Prostate gland (tissue), 2 donors: Measurements from ENCODE around the gene TTL. TPM values are rescaled to one million over a fixed set of nuclear protein-coding genes. Genes with fewer than 3 reads are reported as not detected.

Experiments
- DNase-seq: peaks from one replicate; pipeline ENCODE4 v3.0.0-alpha.2; 2019; ENCODE audit warnings: low spot score
- H3K27ac ChIP-seq, 2 donors: fragments of 200-600 bp; sonication (generic); 2 replicates each; pipeline ENCODE4 v1.5.1; 2017 to 2019
- H3K27me3 ChIP-seq: fragments of 200-600 bp; sonication (generic); replicated peaks from 2 replicates; pipeline ENCODE4 v1.5.1; 2019; ENCODE audit not compliant: insufficient read depth
- H3K36me3 ChIP-seq, 2 donors: fragments of 200-600 bp; sonication (generic); 1 replicate in 1 of 2; 2 replicates in 1 of 2; pipeline versions ENCODE4 v1.5.1 to v1.8.1; 2017 to 2019
- H3K4me1 ChIP-seq: fragments of 200-600 bp; sonication (generic); replicated peaks from 2 replicates; pipeline ENCODE4 v1.5.1; 2019
- H3K4me3 ChIP-seq, 2 donors: fragments of 200-600 bp; sonication (generic); 2 replicates each; pipeline ENCODE4 v1.5.1; 2017 to 2019
- H3K9me3 ChIP-seq: fragments of 200-600 bp; sonication (generic); 2 replicates; pipeline ENCODE4 v1.5.1; 2017
- POLR2A ChIP-seq: fragments of 450-650 bp; IDR thresholded peaks from one replicate; pipeline ENCODE4 v1.6.1; 2016; ENCODE audit warnings: antibody characterized with exemption, mild to moderate bottlenecking
- POLR2AphosphoS5 ChIP-seq: sonication (generic); formaldehyde crosslinking; IDR thresholded peaks from one replicate; pipeline ENCODE4 v1.6.1; 2017; ENCODE audit warnings: antibody characterized with exemption
- WGBS: methylation state at CpG from one replicate; pipeline ENCODE4 v1.1.5; 2018; 5-methylcytosine and 5-hydroxymethylcytosine counted together
- intact Hi-C: fragments of 100-400 bp; cut with DNase I; formaldehyde crosslinking; loops from one replicate; pipeline ENCODE4 v1.14.2; 2022
- small RNA-seq, 2 donors: library from RNA; depleted of rRNA; stranded (forward); fragments of <200 nt; gene quantifications; one replicate each; pipeline ENCODE3, GENCODE V24; 2016
- total RNA-seq, 2 donors: library from RNA; depleted of rRNA; stranded (reverse); fragments of >200 nt; gene quantifications; one replicate each; pipeline ENCODE4 v1.1.0, GENCODE V29; 2016
- TF ChIP-seq, protein P1 (sequence below), 4 experiments: fragments of 200-600 bp in 2 of 4; fragments of 450-650 bp in 2 of 4; sonication (generic) in 2 of 4; IDR thresholded peaks; 1 replicate in 3 of 4; 2 replicates in 1 of 4; pipeline ENCODE4 v1.5.1; 2016 to 2019; ENCODE audit warnings: antibody characterized with exemption in 4 of 4, mild to moderate bottlenecking in 2 of 4, moderate library complexity in 2 of 4

Gene TTL
- total RNA-seq, 2 donors from 2014 or later: 8.2 to 12.0 TPM

- 75% methylated on average over 6 of the region's 6 CpGs for WGBS
- intact Hi-C loops: loop anchor here (10.0 kb wide), 1 partner anchor 534 kb away; the partner anchor contains the start of gene TMEM87B
- TF ChIP-seq, protein P1, sequence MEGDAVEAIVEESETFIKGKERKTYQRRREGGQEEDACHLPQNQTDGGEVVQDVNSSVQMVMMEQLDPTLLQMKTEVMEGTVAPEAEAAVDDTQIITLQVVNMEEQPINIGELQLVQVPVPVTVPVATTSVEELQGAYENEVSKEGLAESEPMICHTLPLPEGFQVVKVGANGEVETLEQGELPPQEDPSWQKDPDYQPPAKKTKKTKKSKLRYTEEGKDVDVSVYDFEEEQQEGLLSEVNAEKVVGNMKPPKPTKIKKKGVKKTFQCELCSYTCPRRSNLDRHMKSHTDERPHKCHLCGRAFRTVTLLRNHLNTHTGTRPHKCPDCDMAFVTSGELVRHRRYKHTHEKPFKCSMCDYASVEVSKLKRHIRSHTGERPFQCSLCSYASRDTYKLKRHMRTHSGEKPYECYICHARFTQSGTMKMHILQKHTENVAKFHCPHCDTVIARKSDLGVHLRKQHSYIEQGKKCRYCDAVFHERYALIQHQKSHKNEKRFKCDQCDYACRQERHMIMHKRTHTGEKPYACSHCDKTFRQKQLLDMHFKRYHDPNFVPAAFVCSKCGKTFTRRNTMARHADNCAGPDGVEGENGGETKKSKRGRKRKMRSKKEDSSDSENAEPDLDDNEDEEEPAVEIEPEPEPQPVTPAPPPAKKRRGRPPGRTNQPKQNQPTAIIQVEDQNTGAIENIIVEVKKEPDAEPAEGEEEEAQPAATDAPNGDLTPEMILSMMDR (IDR thresholded peaks at IDR 0.05): no peak
- no peak for TF ChIP-seq POLR2A
- TF ChIP-seq POLR2AphosphoS5: no peak
Measured at GRCh38 chr2:112588611-112589045, 106.7 kb downstream of the TTL start.

More at GRCh38 chr2:112588611-112589045, 106.7 kb downstream of the TTL start:
- Histone ChIP-seq H3K27ac (no peak overlapping the region), H3K27me3 (no peaks in the 10 kb centered on the region), H3K9me3 (no peaks in the 10 kb centered on the region), H3K36me3 (no peaks in the 10 kb centered on the region), H3K4me3 (no peak overlapping the region), H3K4me1 (peaks cover 5% of the 10 kb centered on the region)
- no peak for DNase-seq

Small RNAs within 50 kb of the gene (small RNA-seq; reads per million reads assigned to genes)
- gene RF00019: 0 reads per million in 2 donors

Other genes starting within 250 kb of the TTL start
- 1 to 10 TPM; 3.3 to 4.9 TPM for gene ZC3H8, start 227.1 kb upstream of the TTL start, total RNA-seq
- gene ZC3H6, start 206.6 kb upstream of the TTL start, total RNA-seq: 10 to 100 TPM; 10.2 to 10.5 TPM
- 10 to 100 TPM; 14.3 to 15.6 TPM for gene RGPD8, start 48.5 kb upstream of the TTL start, total RNA-seq
- 10 to 100 TPM; 13.1 to 14.0 TPM for gene POLR1B, start 60.3 kb downstream of the TTL start, total RNA-seq
- 10 to 100 TPM; 26.3 to 35.4 TPM for gene CHCHD5, start 102.5 kb downstream of the TTL start, total RNA-seq
- gene SLC20A1, start 163.8 kb downstream of the TTL start, total RNA-seq: 10 to 100 TPM; 10.7 to 34.1 TPM
- gene NT5DC4, start 238.9 kb downstream of the TTL start, total RNA-seq: under 1 TPM in 1 of 2 donors, not detected in 1; 0.23 TPM